ENCODE data around the gene MYO1D. TPM values are rescaled to one million over a fixed set of nuclear protein-coding genes. Genes with fewer than 3 reads are reported as not detected.

The MYO1D gene
- total and polyA plus RNA-seq, 4 donors: 4.5 to 22.9 (median 13.3) TPM

DNA sequence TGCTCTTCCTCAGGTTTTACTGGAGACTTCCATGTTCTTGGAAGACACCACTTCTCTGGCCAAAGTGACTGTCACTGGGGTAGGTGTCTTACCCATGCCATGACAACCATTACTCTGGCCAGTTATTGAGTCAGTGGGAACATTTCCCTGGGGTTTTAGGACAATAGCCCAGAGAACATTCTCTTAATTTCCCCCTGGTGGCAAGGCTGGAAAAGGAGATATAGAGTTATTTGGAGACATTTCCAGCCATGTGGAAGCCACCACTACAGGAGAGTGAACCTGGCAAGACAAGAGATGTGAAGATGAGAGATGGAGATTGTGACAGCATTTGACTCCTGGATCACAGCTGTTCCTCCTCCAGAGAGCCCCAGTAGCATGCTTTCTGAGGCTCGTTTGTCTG, 283.9 kb downstream of the MYO1D start:
- 80% methylated on average over 1 of the region's 1 CpG for WGBS
- no peaks in the 10 kb centered on the region for H3K27me3 ChIP-seq (ENCODE audit: control insufficient read depth in 4 of 4, insufficient read depth in 4 of 4, low read length in 3 of 4)
- no peak overlapping the region for H3K27ac ChIP-seq (ENCODE audit: low read depth in 1 of 2, low read length in 2 of 2)
- DNase-seq (ENCODE audit: low spot score): no peak
- TF ChIP-seq TAF1 (conservative IDR thresholded peaks at IDR 0.05): no peak
- TF ChIP-seq EGR1 (IDR thresholded peaks at IDR 0.05; ENCODE audit: low read depth in 2 of 2): no peak
- TF ChIP-seq HNF4A (conservative IDR thresholded peaks at IDR 0.05): no peak
- TF ChIP-seq, protein P1, sequence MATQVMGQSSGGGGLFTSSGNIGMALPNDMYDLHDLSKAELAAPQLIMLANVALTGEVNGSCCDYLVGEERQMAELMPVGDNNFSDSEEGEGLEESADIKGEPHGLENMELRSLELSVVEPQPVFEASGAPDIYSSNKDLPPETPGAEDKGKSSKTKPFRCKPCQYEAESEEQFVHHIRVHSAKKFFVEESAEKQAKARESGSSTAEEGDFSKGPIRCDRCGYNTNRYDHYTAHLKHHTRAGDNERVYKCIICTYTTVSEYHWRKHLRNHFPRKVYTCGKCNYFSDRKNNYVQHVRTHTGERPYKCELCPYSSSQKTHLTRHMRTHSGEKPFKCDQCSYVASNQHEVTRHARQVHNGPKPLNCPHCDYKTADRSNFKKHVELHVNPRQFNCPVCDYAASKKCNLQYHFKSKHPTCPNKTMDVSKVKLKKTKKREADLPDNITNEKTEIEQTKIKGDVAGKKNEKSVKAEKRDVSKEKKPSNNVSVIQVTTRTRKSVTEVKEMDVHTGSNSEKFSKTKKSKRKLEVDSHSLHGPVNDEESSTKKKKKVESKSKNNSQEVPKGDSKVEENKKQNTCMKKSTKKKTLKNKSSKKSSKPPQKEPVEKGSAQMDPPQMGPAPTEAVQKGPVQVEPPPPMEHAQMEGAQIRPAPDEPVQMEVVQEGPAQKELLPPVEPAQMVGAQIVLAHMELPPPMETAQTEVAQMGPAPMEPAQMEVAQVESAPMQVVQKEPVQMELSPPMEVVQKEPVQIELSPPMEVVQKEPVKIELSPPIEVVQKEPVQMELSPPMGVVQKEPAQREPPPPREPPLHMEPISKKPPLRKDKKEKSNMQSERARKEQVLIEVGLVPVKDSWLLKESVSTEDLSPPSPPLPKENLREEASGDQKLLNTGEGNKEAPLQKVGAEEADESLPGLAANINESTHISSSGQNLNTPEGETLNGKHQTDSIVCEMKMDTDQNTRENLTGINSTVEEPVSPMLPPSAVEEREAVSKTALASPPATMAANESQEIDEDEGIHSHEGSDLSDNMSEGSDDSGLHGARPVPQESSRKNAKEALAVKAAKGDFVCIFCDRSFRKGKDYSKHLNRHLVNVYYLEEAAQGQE (IDR thresholded peaks at IDR 0.05): no peak
- H3K4me3 ChIP-seq (ENCODE audit: low read depth in 1 of 3, low read length in 3 of 3): no peak overlapping the region
- H3K9ac ChIP-seq (ENCODE audit: low read depth in 1 of 2, low read length in 2 of 2): no peak overlapping the region
- no peaks in the 10 kb centered on the region for H3K4me1 ChIP-seq (ENCODE audit: control insufficient read depth in 4 of 4, insufficient read depth in 4 of 4, low read length in 3 of 4)
- no peaks in the 10 kb centered on the region for H3K9me3 ChIP-seq (ENCODE audit: control insufficient read depth in 4 of 4, low read length in 3 of 4)
- no peaks in the 10 kb centered on the region for H3K36me3 ChIP-seq (ENCODE audit: control insufficient read depth in 4 of 4, insufficient read depth in 3 of 4, low read depth in 1 of 4, low read length in 3 of 4)

DNA sequence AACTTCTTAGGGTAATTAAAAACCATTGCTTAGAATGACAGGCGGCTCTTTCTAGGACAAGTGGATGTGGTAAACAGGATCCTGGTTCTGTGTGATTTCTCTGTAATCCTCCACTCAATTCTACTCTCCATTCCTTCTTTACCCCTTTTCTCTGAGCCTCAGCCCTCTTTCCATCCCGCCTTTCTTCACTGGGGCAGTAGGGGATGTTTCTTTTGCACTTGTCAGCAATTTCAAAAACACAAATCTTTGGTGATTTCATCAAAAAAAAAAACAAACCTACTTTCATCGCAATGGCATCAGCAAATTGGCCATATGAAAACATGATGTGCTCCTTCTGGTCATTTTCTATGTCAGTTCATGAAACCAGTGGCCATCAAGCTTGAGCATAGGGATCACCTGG, 285.5 kb downstream of the MYO1D start:
- Histone ChIP-seq H3K9me3 (ENCODE audit: control insufficient read depth in 4 of 4, low read length in 3 of 4) (no peaks in the 10 kb centered on the region), H3K9ac (ENCODE audit: low read depth in 1 of 2, low read length in 2 of 2) (no peak overlapping the region), H3K27ac (ENCODE audit: low read depth in 1 of 2, low read length in 2 of 2) (no peak overlapping the region), H3K27me3 (ENCODE audit: control insufficient read depth in 4 of 4, insufficient read depth in 4 of 4, low read length in 3 of 4) (no peaks in the 10 kb centered on the region), H3K4me3 (ENCODE audit: low read depth in 1 of 3, low read length in 3 of 3) (no peak overlapping the region), H3K4me1 (ENCODE audit: control insufficient read depth in 4 of 4, insufficient read depth in 4 of 4, low read length in 3 of 4) (no peaks in the 10 kb centered on the region), H3K36me3 (ENCODE audit: control insufficient read depth in 4 of 4, insufficient read depth in 3 of 4, low read depth in 1 of 4, low read length in 3 of 4) (no peaks in the 10 kb centered on the region)
- no peak for DNase-seq (ENCODE audit: low spot score)
- TF ChIP-seq, protein P2, sequence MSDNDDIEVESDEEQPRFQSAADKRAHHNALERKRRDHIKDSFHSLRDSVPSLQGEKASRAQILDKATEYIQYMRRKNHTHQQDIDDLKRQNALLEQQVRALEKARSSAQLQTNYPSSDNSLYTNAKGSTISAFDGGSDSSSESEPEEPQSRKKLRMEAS (IDR thresholded peaks at IDR 0.05): no peak
- TF ChIP-seq, protein P3, sequence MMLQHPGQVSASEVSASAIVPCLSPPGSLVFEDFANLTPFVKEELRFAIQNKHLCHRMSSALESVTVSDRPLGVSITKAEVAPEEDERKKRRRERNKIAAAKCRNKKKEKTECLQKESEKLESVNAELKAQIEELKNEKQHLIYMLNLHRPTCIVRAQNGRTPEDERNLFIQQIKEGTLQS (IDR thresholded peaks at IDR 0.05): no peak
- no peak for TF ChIP-seq TAF1 (conservative IDR thresholded peaks at IDR 0.05)
- TF ChIP-seq, protein P4, sequence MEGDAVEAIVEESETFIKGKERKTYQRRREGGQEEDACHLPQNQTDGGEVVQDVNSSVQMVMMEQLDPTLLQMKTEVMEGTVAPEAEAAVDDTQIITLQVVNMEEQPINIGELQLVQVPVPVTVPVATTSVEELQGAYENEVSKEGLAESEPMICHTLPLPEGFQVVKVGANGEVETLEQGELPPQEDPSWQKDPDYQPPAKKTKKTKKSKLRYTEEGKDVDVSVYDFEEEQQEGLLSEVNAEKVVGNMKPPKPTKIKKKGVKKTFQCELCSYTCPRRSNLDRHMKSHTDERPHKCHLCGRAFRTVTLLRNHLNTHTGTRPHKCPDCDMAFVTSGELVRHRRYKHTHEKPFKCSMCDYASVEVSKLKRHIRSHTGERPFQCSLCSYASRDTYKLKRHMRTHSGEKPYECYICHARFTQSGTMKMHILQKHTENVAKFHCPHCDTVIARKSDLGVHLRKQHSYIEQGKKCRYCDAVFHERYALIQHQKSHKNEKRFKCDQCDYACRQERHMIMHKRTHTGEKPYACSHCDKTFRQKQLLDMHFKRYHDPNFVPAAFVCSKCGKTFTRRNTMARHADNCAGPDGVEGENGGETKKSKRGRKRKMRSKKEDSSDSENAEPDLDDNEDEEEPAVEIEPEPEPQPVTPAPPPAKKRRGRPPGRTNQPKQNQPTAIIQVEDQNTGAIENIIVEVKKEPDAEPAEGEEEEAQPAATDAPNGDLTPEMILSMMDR (IDR thresholded peaks at IDR 0.05; ENCODE audit: low read depth, low read length, missing input control): no peak
- no peak for TF ChIP-seq FOXA1 (IDR thresholded peaks at IDR 0.05)
- TF ChIP-seq RAD21 (IDR thresholded peaks at IDR 0.05): no peak
- no peak for TF ChIP-seq FOXA2 (IDR thresholded peaks at IDR 0.05)
- TF ChIP-seq GABPA (IDR thresholded peaks at IDR 0.05 in 1 of 2, conservative IDR thresholded peaks at IDR 0.05 in 1 of 2): no peak
- no peak for TF ChIP-seq HNF4A (conservative IDR thresholded peaks at IDR 0.05)
- 96% methylated on average over 3 of the region's 3 CpGs for WGBS

DNA sequence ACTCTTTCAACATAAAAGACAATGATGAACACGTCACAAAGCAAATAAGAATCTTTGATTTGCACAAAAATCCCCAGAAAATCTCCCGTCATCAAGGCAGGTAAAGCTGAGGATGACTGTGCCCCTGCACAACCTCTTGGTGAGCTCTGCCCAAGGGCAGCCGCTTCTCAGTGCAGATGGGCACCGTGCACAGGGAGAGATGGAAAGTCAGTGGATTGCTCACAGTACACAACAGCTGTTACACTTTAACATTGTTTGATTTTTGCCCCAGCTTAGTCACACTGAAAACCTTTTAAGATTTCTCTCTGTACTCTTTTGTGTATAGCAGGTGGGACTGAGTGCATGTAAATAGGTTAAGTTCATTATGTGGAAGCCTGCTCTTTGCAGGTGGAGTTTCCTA, 285.9 kb downstream of the MYO1D start:
- H3K4me3 ChIP-seq (ENCODE audit: low read depth in 1 of 3, low read length in 3 of 3): no peak overlapping the region
- DNase-seq (ENCODE audit: low spot score): no peak

More for the DNA sequence above, 285.9 kb downstream of the MYO1D start:
- no peaks in the 10 kb centered on the region for H3K4me1 ChIP-seq (ENCODE audit: control insufficient read depth in 4 of 4, insufficient read depth in 4 of 4, low read length in 3 of 4)
- 92% methylated on average over 4 of the region's 4 CpGs for WGBS
- no peak overlapping the region for H3K27ac ChIP-seq (ENCODE audit: low read depth in 1 of 2, low read length in 2 of 2)
- H3K9ac ChIP-seq (ENCODE audit: low read depth in 1 of 2, low read length in 2 of 2): no peak overlapping the region
- TF ChIP-seq FOXA2 (IDR thresholded peaks at IDR 0.05): no peak
- TF ChIP-seq, protein P3 (IDR thresholded peaks at IDR 0.05): no peak
- TF ChIP-seq, protein P5, sequence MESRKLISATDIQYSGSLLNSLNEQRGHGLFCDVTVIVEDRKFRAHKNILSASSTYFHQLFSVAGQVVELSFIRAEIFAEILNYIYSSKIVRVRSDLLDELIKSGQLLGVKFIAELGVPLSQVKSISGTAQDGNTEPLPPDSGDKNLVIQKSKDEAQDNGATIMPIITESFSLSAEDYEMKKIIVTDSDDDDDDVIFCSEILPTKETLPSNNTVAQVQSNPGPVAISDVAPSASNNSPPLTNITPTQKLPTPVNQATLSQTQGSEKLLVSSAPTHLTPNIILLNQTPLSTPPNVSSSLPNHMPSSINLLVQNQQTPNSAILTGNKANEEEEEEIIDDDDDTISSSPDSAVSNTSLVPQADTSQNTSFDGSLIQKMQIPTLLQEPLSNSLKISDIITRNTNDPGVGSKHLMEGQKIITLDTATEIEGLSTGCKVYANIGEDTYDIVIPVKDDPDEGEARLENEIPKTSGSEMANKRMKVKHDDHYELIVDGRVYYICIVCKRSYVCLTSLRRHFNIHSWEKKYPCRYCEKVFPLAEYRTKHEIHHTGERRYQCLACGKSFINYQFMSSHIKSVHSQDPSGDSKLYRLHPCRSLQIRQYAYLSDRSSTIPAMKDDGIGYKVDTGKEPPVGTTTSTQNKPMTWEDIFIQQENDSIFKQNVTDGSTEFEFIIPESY (IDR thresholded peaks at IDR 0.05): no peak
- no peak for TF ChIP-seq RXRA (IDR thresholded peaks at IDR 0.05)
- no peak for TF ChIP-seq NR2F2 (IDR thresholded peaks at IDR 0.05)
- TF ChIP-seq, protein P2 (IDR thresholded peaks at IDR 0.05): no peak
- no peak for TF ChIP-seq GABPA (IDR thresholded peaks at IDR 0.05 in 1 of 2, conservative IDR thresholded peaks at IDR 0.05 in 1 of 2)
- TF ChIP-seq EGR1 (IDR thresholded peaks at IDR 0.05; ENCODE audit: low read depth in 2 of 2): no peak
- TF ChIP-seq JUND (IDR thresholded peaks at IDR 0.05): no peak
- no peak for TF ChIP-seq YY1 (IDR thresholded peaks at IDR 0.05)
- TF ChIP-seq, protein P4 (IDR thresholded peaks at IDR 0.05; ENCODE audit: low read depth, low read length, missing input control): no peak
- no peak for TF ChIP-seq HNF4G (IDR thresholded peaks at IDR 0.05)
- no peaks in the 10 kb centered on the region for H3K9me3 ChIP-seq (ENCODE audit: control insufficient read depth in 4 of 4, low read length in 3 of 4)
- no peaks in the 10 kb centered on the region for H3K36me3 ChIP-seq (ENCODE audit: control insufficient read depth in 4 of 4, insufficient read depth in 3 of 4, low read depth in 1 of 4, low read length in 3 of 4)
- H3K27me3 ChIP-seq (ENCODE audit: control insufficient read depth in 4 of 4, insufficient read depth in 4 of 4, low read length in 3 of 4): no peaks in the 10 kb centered on the region

Measured in liver (tissue), 9 donors.